Trophoblast cell (in vitro differentiated cells and primary cell): ENCODE data around the gene TTLL4.

Experiments used
- DNase-seq, 2 donors: peaks; one replicate each; pipeline ENCODE4 v3.0.0-alpha.2; 2016
- H2AFZ ChIP-seq: 2 replicates; pipeline ENCODE4 v1.6.1; 2013; ENCODE audit warnings: low read length, moderate library complexity, mild to moderate bottlenecking; ENCODE audit not compliant: insufficient read depth, poor library complexity
- H2AK5ac ChIP-seq: 2 replicates; pipeline ENCODE4 v1.6.1; 2013; ENCODE audit warnings: mild to moderate bottlenecking, low read length
- H2BK120ac ChIP-seq: 2 replicates; pipeline ENCODE4 v1.6.1; 2013; ENCODE audit warnings: low read length, mild to moderate bottlenecking, moderate library complexity; ENCODE audit not compliant: insufficient read depth, poor library complexity
- H2BK12ac ChIP-seq: 2 replicates; pipeline ENCODE4 v1.6.1; 2013; ENCODE audit warnings: mild to moderate bottlenecking, low read length, moderate library complexity
- H2BK5ac ChIP-seq: 2 replicates; pipeline ENCODE4 v1.6.1; 2013; ENCODE audit warnings: low read length, low read depth, moderate library complexity, mild to moderate bottlenecking; ENCODE audit not compliant: poor library complexity
- H3K14ac ChIP-seq: 2 replicates; pipeline ENCODE4 v1.6.1; 2013; ENCODE audit warnings: mild to moderate bottlenecking, low read length
- H3K18ac ChIP-seq: 2 replicates; pipeline ENCODE4 v1.6.1; 2013; ENCODE audit warnings: mild to moderate bottlenecking, low read length
- H3K23ac ChIP-seq: 2 replicates; pipeline ENCODE4 v1.6.1; 2013; ENCODE audit warnings: low read length
- H3K27ac ChIP-seq: 2 replicates; pipeline ENCODE4 v1.5.1; 2013; ENCODE audit warnings: low read depth, mild to moderate bottlenecking, inconsistent platforms, low read length, moderate library complexity
- H3K27me3 ChIP-seq: 2 replicates; pipeline ENCODE4 v1.6.1; 2013; ENCODE audit warnings: inconsistent platforms, mild to moderate bottlenecking, low read length, moderate library complexity; ENCODE audit not compliant: insufficient read depth
- H3K36me3 ChIP-seq, 2 experiments: 1 replicate in 1 of 2; 2 replicates in 1 of 2; pipeline ENCODE4 v1.6.1; 2013; ENCODE audit warnings: low read length in 2 of 2, mild to moderate bottlenecking in 2 of 2, moderate library complexity in 1 of 2; ENCODE audit not compliant: insufficient read depth in 2 of 2, control insufficient read depth in 1 of 2
- H3K4ac ChIP-seq: 2 replicates; pipeline ENCODE4 v1.6.1; 2013; ENCODE audit warnings: low read depth, mild to moderate bottlenecking, low read length, moderate library complexity
- H3K4me1 ChIP-seq, 2 experiments: 1 replicate in 1 of 2; 2 replicates in 1 of 2; pipeline ENCODE4 v1.6.1; 2013; ENCODE audit warnings: low read length in 2 of 2, mild to moderate bottlenecking in 2 of 2, moderate library complexity in 1 of 2; ENCODE audit not compliant: insufficient read depth in 2 of 2, control insufficient read depth in 1 of 2
- H3K4me2 ChIP-seq: 2 replicates; pipeline ENCODE4 v1.6.1; 2013; ENCODE audit warnings: inconsistent platforms, mild to moderate bottlenecking, low read length, moderate library complexity
- H3K4me3 ChIP-seq: 2 replicates; pipeline ENCODE4 v1.5.1; 2013; ENCODE audit warnings: mild to moderate bottlenecking, low read depth, low read length, inconsistent platforms
- H3K79me1 ChIP-seq: one replicate; pipeline ENCODE4 v1.6.1; 2013; ENCODE audit warnings: low read length
- H3K79me2 ChIP-seq: 2 replicates; pipeline ENCODE4 v1.6.1; 2013; ENCODE audit warnings: low read length, mild to moderate bottlenecking; ENCODE audit not compliant: control insufficient read depth, insufficient read depth, poor library complexity
- H3K9ac ChIP-seq: 2 replicates; pipeline ENCODE4 v1.6.1; 2013; ENCODE audit warnings: mild to moderate bottlenecking, low read length
- H3K9me3 ChIP-seq: 2 replicates; pipeline ENCODE4 v1.6.1; 2013; ENCODE audit warnings: low read depth, mild to moderate bottlenecking, control low read depth, inconsistent platforms, low read length; ENCODE audit not compliant: insufficient read depth
- H4K12ac ChIP-seq: 2 replicates; pipeline ENCODE4 v1.6.1; 2013; ENCODE audit warnings: low read depth, mild to moderate bottlenecking, low read length, moderate library complexity
- H4K8ac ChIP-seq: 2 replicates; pipeline ENCODE4 v1.6.1; 2013; ENCODE audit warnings: low read depth, mild to moderate bottlenecking, low read length, moderate library complexity
- H4K91ac ChIP-seq: one replicate; pipeline ENCODE4 v1.6.1; 2013; ENCODE audit warnings: low read depth, mild to moderate bottlenecking, low read length, moderate library complexity
- WGBS: extraction: QIAGEN DNeasy Blood & Tissue Kit; methylation state at CpG from one replicate; pipeline ENCODE4 v1.1.7; 2013; ENCODE audit warnings: missing lambda C conversion rate; ENCODE audit not compliant: insufficient read length, insufficient coverage; ENCODE audit errors: extremely low coverage; 5-methylcytosine and 5-hydroxymethylcytosine counted together

Gene TTLL4

GRCh38 chr2:218713922-218714321 is 3.3 kb downstream of the TTLL4 start:
- Histone ChIP-seq H3K23ac (peak overlapping the region; percentile 4), H3K79me2 (peaks cover 6% of the 10 kb centered on the region), H3K4me3 (no peak overlapping the region), H3K79me1 (peaks cover 4% of the 10 kb centered on the region), H2BK120ac (no peak overlapping the region), H3K9ac (peak overlapping the region; percentile 22), H4K12ac (no peak overlapping the region), H4K8ac (no peak overlapping the region), H3K14ac (no peak overlapping the region), H3K4me1 (peaks cover 0 to 5% of the 10 kb centered on the region in 2 experiments), H2AK5ac (no peak overlapping the region), H3K4me2 (peak overlapping the region; percentile 12), H3K4ac (no peak overlapping the region), H2AFZ (no peak overlapping the region), H3K27me3 (no peaks in the 10 kb centered on the region), H3K18ac (no peak overlapping the region), H3K9me3 (no peaks in the 10 kb centered on the region), H3K27ac (no peak overlapping the region), H2BK5ac (no peak overlapping the region), H2BK12ac (no peak overlapping the region), H4K91ac (no peak overlapping the region), H3K36me3 (peaks cover 2 to 4% of the 10 kb centered on the region in 2 experiments)
- no CpG with 5 or more reads among the region's 2 CpGs for WGBS
- no peak for DNase-seq

GRCh38 chr2:218716070-218716469 is 5.4 kb downstream of the TTLL4 start:
- peaks cover 2 to 4% of the 10 kb centered on the region in 2 experiments for H3K36me3 ChIP-seq
- no peaks in the 10 kb centered on the region for H3K79me1 ChIP-seq
- no peak overlapping the region for H3K4me3 ChIP-seq
- H3K14ac ChIP-seq, result no peak overlapping the region
- H2BK5ac ChIP-seq, result no peak overlapping the region
- H2AFZ ChIP-seq, result no peak overlapping the region
- H3K18ac ChIP-seq, result no peak overlapping the region
- no peak for DNase-seq
- H2BK12ac ChIP-seq, result no peak overlapping the region
- no peak overlapping the region for H3K27ac ChIP-seq
- no peaks in the 10 kb centered on the region for H3K9me3 ChIP-seq
- WGBS, result no CpG with 5 or more reads among the region's 4 CpGs
- no peak overlapping the region for H2AK5ac ChIP-seq
- H4K12ac ChIP-seq, result no peak overlapping the region
- H3K9ac ChIP-seq, result no peak overlapping the region
- no peak overlapping the region for H3K4ac ChIP-seq
- H3K79me2 ChIP-seq, result peaks cover 2% of the 10 kb centered on the region
- H3K23ac ChIP-seq, result no peak overlapping the region
- no peak overlapping the region for H3K4me2 ChIP-seq
- no peak overlapping the region for H4K91ac ChIP-seq
- no peaks in the 10 kb centered on the region for H3K27me3 ChIP-seq
- H2BK120ac ChIP-seq, result no peak overlapping the region
- no peak overlapping the region for H4K8ac ChIP-seq
- no peaks in the 10 kb centered on the region for H3K4me1 ChIP-seq

- Histone ChIP-seq H3K4me3 (no peak overlapping the region), H4K12ac (no peak overlapping the region), H2BK120ac (no peak overlapping the region), H3K4me2 (no peak overlapping the region), H4K8ac (no peak overlapping the region), H3K36me3 (peaks cover 2 to 4% of the 10 kb centered on the region in 2 experiments), H3K27me3 (no peaks in the 10 kb centered on the region), H3K4me1 (no peaks in the 10 kb centered on the region), H3K79me1 (no peaks in the 10 kb centered on the region), H2AK5ac (no peak overlapping the region), H2AFZ (no peak overlapping the region), H3K27ac (no peak overlapping the region), H3K9ac (no peak overlapping the region), H2BK5ac (no peak overlapping the region), H3K9me3 (no peaks in the 10 kb centered on the region), H3K14ac (no peak overlapping the region), H2BK12ac (no peak overlapping the region), H3K79me2 (peaks cover 2% of the 10 kb centered on the region), H3K18ac (no peak overlapping the region), H4K91ac (no peak overlapping the region), H3K4ac (peak overlapping the region; percentile 10), H3K23ac (no peak overlapping the region)
- peak in 1 of 2 donors; percentile 20 for DNase-seq
- WGBS, result no CpG with 5 or more reads among the region's 3 CpGs
Measured at GRCh38 chr2:218717262-218717661, 6.6 kb downstream of the TTLL4 start.

- Histone ChIP-seq H3K4me2 (no peak overlapping the region), H3K27ac (no peak overlapping the region), H3K36me3 (peaks cover 2 to 4% of the 10 kb centered on the region in 2 experiments), H3K18ac (no peak overlapping the region), H3K79me2 (peaks cover under 1% of the 10 kb centered on the region), H3K4ac (no peak overlapping the region), H3K79me1 (no peaks in the 10 kb centered on the region), H3K9ac (no peak overlapping the region), H4K12ac (no peak overlapping the region), H3K9me3 (no peaks in the 10 kb centered on the region), H3K23ac (no peak overlapping the region), H2AK5ac (no peak overlapping the region), H3K4me1 (peaks cover 0 to 2% of the 10 kb centered on the region in 2 experiments), H3K14ac (no peak overlapping the region), H3K27me3 (no peaks in the 10 kb centered on the region), H2BK12ac (no peak overlapping the region), H2BK120ac (no peak overlapping the region), H4K8ac (no peak overlapping the region), H2AFZ (no peak overlapping the region), H2BK5ac (no peak overlapping the region), H3K4me3 (no peak overlapping the region), H4K91ac (no peak overlapping the region)
- no peak for DNase-seq
- no CpG with 5 or more reads among the region's 7 CpGs for WGBS
Measured at GRCh38 chr2:218718058-218718457, 7.4 kb downstream of the TTLL4 start.
